Measurements from ENCODE around the gene NRP1.

- TF ChIP-seq CTCF (IDR thresholded peaks at IDR 0.05) (no peak), POLR2A (IDR thresholded peaks at IDR 0.05) (no peak)
Measured at GRCh38 chr10:33358016-33358415, 23.5 kb upstream of the NRP1 start.
